DOHH2 (cell line): ENCODE results near the gene HACD2.

Source experiments
- EZH2phosphoT487 ChIP-seq: fragments of 200-600 bp; sonication (generic); IDR thresholded peaks from 2 replicates; pipeline ENCODE4 v1.6.1; 2017; ENCODE audit warnings: borderline replicate concordance, mild to moderate bottlenecking, antibody characterized with exemption, low read length, moderate library complexity, mixed read lengths
- TF ChIP-seq, protein P1 (sequence below): fragments of 200-600 bp; sonication (generic); IDR thresholded peaks from one replicate; pipeline ENCODE4 v1.5.1; 2014; ENCODE audit warnings: antibody characterized with exemption, mild to moderate bottlenecking, low read depth, low read length; ENCODE audit not compliant: poor library complexity, severe bottlenecking

GRCh38 chr3:123586968-123587367, 2.1 kb upstream of the HACD2 start:
- TF ChIP-seq, protein P1, sequence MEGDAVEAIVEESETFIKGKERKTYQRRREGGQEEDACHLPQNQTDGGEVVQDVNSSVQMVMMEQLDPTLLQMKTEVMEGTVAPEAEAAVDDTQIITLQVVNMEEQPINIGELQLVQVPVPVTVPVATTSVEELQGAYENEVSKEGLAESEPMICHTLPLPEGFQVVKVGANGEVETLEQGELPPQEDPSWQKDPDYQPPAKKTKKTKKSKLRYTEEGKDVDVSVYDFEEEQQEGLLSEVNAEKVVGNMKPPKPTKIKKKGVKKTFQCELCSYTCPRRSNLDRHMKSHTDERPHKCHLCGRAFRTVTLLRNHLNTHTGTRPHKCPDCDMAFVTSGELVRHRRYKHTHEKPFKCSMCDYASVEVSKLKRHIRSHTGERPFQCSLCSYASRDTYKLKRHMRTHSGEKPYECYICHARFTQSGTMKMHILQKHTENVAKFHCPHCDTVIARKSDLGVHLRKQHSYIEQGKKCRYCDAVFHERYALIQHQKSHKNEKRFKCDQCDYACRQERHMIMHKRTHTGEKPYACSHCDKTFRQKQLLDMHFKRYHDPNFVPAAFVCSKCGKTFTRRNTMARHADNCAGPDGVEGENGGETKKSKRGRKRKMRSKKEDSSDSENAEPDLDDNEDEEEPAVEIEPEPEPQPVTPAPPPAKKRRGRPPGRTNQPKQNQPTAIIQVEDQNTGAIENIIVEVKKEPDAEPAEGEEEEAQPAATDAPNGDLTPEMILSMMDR: no peak
- no peak for TF ChIP-seq EZH2phosphoT487
